Fibroblast of gingiva (primary cell): Measurements from ENCODE around the gene TBCC.
"Not testable (repeated sequence)": the region's sequence is repeated elsewhere in the genome, so short reads cannot be mapped to it uniquely, and the experiment has no call there.

ENCODE experiments used
- DNase-seq: peaks from one replicate; pipeline ENCODE4 v3.0.0-alpha.2; 2011; ENCODE audit warnings: low read depth

Gene TBCC

GRCh38 chr6:42745640-42746462 lies at the start of gene TBCC:
Gene TBCC, minus strand, starts transcription at chr6:42746103. Its CDS starts 30 bp downstream, at chr6:42746073.
- peak; percentile 99 for DNase-seq

DNA sequence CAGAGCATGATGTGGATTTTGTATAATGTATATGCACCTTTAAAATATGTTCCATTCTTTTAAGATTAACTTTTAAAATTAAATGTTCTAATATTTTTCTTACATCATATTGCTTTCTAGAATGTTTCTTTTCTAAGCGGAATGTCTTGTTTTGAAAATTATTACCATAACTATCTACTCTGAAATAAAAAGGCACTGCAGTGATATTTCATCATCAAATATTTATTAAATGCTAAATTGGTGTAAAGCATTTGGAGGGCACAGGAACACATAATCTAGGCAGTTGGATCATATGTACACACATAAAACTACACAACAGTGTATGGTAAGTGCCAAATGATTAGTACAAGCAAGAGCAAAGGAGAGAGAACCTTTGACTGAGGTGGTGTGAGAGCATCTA lies 49.7 kb upstream of the TBCC start:
- no peak for DNase-seq

DNA sequence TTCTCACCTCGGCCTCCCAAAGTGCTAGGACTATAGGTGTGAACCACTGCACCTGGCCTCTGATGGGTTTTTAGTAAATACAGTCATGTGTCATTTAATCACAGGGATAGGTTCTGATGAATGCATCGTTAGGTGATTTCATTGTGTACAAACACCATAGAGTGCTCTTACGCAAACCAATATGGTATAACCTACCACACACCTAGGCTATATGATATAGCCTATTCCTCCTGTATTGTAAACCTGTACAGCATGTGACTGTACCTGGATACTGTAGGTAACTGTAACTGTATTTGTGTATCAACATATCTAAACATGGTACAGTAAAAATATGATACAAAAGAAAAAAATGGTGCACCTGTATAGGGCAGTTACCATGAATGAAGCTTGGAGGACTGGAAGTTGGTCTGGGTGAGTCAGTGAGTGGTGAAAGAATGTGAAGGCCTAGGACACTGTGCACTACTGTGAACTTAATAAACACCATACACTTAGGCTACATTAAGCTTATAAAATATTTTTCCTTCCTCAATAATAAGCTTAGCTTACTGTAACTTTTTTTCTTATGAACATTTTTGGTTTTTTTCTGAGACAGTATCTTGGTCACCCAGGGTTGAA lies 45.9 kb upstream of the TBCC start:
- no peak for DNase-seq

DNA sequence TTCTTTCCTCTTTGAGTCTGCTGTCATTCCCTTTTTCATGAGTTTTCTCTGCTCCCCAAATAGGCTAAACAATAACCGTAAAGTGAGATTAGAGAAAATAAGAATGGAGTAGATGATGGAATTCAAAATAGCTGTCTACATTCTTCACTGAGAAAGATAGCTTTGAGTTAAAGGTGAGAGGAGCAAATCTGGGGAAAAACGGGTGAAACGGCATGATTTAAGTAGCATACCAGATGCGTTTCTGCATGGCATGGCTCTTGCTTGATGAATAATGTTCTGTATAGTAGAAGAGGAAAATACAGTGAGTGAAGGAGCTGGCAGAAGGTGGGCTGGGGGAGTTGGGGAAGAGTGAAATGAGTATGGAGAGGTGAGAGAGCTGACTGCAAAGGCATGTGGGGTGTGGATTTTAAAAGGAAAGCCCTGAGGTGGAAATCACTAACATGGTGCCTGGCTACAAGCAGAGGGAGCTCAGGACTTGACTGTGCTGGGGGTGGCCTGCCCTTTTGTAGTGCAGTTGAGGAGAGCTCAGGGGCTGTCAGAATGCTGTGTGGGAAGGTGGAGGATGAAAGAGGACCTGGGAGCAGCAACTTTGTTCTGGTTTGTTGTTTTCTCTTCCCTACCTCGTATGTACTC lies 44.8 kb upstream of the TBCC start:
- DNase-seq = no peak

DNA sequence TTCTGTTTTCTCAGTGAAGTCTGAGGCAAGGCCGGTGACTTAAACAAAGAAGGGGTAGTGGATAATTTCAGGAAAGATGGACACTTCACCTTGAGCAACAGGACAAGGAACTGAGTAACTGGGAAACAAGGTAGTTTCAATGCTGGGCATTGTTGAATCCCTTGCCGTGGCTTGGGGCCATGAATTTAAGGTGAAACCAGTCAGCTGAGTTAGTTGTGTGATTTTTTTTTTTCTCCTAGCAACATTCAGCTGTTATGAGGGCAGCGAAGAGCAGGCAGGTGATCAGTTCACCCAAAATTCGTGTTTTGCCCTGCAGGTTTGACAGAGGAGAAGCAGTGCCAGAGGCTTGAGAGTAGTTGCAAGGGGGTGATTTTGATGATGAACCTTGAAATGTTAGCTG lies 42.8 kb upstream of the TBCC start:
- no peak for DNase-seq

DNA sequence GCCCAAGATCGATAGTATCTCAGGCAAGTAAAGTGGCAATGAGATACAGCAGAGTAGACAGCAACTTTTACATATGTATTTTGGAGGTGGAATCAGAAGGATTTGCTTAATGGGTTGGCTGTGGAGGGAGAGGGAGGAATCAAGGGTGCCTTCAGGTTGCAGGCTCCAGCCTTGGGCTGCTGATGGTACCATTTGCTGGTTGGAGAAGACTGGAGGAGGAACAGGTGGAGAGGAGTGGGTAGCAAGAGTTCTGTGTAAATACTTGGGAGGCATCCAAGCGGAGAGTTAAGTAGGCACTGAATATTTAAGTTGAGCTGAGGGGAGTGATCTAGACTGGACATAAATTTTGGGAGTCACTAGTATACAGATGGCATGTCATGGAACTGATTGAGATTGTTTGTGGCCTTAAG lies 41.2 kb upstream of the TBCC start:
- DNase-seq = no peak

DNA sequence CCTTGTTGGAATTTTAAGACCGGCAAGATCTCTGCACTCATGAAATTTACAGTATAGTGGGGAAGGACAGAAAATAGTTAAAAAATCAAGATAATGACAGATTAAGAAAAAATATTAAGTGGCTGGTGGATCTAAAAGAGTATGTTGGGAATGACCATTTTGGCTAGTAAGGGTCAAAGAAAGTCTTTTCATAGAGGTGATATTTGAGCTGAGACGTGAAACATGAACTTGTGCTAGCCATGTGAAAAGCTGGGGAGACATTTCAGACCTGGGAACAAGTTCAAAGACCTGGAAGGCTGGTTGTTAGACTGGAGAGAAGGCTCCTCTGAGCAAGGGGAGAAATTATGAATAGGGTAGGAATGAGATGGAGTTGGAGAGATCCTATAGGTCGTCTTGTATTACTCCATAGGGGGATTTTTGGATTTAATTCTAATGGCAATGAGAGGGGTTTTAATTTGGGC lies 40.7 kb upstream of the TBCC start:
- no peak for DNase-seq

DNA sequence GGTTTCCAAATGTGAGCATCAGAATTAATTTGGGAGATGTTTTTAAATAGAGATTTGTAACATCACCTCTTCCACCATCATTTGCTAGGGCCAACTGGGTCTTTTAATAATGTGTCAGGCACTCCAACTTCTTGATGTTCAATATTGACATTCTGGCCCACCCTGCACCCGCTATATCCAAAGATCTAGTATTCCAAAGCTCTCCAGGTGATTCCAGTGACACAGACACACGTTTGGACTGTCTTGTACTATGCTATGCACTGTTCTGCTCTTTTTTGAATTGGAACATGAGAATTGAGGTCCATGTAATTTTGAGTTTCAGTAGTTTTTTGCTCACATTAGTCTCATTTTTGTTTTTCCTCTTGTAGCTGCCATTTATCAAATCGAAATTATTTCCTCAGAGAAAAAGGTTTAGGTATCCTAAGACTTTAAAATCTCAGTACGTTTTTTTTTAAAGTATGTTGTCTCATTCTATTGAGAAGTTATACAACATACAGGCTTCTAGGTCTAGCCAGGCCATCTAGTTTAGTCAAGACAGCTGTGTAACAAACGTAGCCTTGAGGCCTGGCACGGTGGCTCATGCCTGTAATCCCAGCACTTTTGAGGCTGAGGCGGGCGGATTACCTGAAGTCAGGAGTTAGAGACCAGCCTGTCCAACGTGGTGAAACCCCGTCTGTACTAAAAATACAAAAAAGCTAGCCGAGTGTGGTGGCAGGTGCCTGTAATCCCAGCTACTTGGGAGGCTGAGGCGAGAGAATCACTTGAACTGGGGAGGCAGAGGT lies 39.0 kb upstream of the TBCC start:
- DNase-seq = no peak

- DNase-seq = peak; percentile 6
These were observed 38.2 kb upstream of the TBCC start for GRCh38 chr6:42783876-42784642.

GRCh38 chr6:42783177-42783875 lies 37.4 kb upstream of the TBCC start:
- peak; percentile 72 for DNase-seq

- DNase-seq = peak; percentile 95
These were observed 36.8 kb upstream of the TBCC start for GRCh38 chr6:42782689-42783176.

DNA sequence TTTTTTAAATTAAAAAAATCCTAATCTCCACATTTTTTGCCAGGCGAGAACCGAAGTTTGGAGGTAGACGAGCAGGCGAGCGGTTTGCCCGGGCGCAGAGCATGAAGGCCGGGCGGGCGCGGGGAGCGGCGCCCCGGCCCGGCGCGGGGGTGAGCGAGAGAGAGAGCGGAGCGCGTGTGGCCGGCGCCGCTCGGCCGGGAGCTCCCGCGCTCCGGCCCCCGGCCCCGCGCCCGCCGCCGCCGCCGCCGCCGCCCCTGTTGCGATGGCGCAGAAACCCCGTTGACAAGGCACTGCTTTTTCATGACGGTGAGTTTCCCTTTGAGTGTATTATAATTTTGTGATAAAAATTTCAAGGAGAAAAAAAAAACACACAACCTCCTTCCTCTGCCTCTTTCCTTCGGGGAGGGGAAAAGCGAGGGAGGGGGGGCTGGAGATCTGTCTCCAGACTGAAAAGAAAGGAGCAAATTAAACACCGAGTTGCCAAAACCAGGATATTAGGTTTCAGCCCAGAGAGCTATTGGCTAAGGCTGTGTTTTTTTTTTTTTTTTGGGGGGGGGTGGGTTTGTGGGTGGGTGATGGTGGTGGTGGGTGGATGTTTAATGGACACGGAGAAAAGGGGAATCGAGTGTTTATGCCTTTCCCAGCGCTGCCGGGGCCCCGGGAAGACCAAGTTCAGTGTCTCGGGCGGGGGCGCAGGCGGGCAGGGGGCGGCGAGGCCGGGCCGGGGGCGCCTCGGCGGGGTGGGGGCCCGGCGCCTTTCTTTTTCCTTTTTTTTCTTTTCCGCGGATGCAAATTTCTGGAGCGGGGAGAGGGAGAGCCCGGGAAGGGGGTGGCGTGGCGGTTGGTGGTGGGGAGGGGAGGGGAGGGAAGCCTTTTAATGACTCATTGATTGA lies 36.1 kb upstream of the TBCC start, which contains the start of gene BICRAL:
BICRAL (plus strand) TSS at position 257 of the 893 bp plus-strand sequence. CDS start 39,971 bp downstream, outside the sequence.
- peak; percentile 82 for DNase-seq

- peak; percentile 28 for DNase-seq
These were observed 35.6 kb upstream of the TBCC start for GRCh38 chr6:42781546-42781795.

GRCh38 chr6:42779521-42779920 lies 33.6 kb upstream of the TBCC start:
- no peak for DNase-seq

- no peak for DNase-seq
These were observed 32.2 kb upstream of the TBCC start for GRCh38 chr6:42778122-42778521.

DNA sequence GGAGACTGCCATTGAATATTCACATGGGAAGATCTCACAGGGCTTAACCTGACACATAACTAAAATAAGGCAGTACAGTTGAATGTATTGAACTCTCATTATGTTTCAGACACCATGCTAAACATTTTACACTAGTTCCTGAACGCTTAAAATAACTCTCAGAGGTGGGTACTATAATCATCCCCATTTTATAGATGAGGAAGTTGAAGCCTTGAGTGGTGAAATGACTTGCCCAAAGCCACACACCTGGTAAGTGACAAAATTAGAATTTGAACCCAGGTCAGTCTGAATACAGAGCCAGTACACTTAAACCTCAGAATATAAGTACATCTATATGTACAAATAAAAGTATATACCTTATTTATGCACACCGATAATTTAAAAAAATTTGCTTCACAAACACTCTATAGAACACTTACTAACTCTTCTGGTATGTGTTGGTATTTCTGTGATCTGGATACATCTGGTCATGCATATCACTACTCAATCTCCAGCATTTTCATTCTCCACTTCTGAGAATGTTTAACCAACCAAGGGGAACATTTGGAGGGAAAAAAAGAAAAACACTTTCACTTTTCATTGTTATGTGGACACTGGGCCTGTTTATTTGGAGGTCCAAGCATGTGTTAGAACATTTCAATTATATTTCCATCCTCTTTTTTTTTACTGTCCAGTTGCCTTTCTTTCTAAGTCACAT lies 31.4 kb upstream of the TBCC start:
- DNase-seq = peak; percentile 36

GRCh38 chr6:42774821-42775487 lies 29.1 kb upstream of the TBCC start:
- not testable (repeated sequence) for DNase-seq

GRCh38 chr6:42774201-42774600 lies 28.3 kb upstream of the TBCC start:
- no peak for DNase-seq

GRCh38 chr6:42771741-42772100 lies 25.8 kb upstream of the TBCC start:
- DNase-seq = no peak
